Smooth muscle cell (in vitro differentiated cells): ENCODE measurements around the gene FAM53B. TPM values are rescaled to one million over a fixed set of nuclear protein-coding genes. Genes with fewer than 3 reads are reported as not detected.

Experiments used
- DNase-seq: peaks from one replicate; lab custom pipeline; 2025; ENCODE audit not compliant: unreplicated experiment; lab: John Stamatoyannopoulos, UW
- H2AFZ ChIP-seq: fragments of 200-600 bp; sonication (generic); 2 replicates; pipeline ENCODE4 v1.6.0; 2016; ENCODE audit warnings: antibody characterized with exemption, low read depth, mild to moderate bottlenecking
- H3F3A ChIP-seq: fragments of 200-600 bp; sonication (generic); 2 replicates; pipeline ENCODE4 v1.6.0; 2017; ENCODE audit warnings: antibody characterized with exemption, low read depth
- H3K27ac ChIP-seq: fragments of 200-600 bp; sonication (generic); 2 replicates; pipeline ENCODE4 v1.5.1; 2016; ENCODE audit warnings: low read depth, mild to moderate bottlenecking
- H3K27me3 ChIP-seq: fragments of 200-600 bp; sonication (generic); 2 replicates; pipeline ENCODE4 v1.6.1; 2016; ENCODE audit warnings: low read depth, mild to moderate bottlenecking
- H3K36me3 ChIP-seq: fragments of 200-600 bp; sonication (generic); 2 replicates; pipeline ENCODE4 v1.5.1; 2016; ENCODE audit warnings: low read depth
- H3K4me1 ChIP-seq: fragments of 200-600 bp; sonication (generic); 2 replicates; pipeline ENCODE4 v1.5.1; 2016; ENCODE audit warnings: low read depth
- H3K4me2 ChIP-seq: fragments of 200-600 bp; sonication (generic); 2 replicates; pipeline ENCODE4 v1.6.0; 2016; ENCODE audit warnings: mild to moderate bottlenecking
- H3K4me3 ChIP-seq: fragments of 200-600 bp; sonication (generic); 2 replicates; pipeline ENCODE4 v1.5.1; 2016; ENCODE audit warnings: mild to moderate bottlenecking
- H3K79me2 ChIP-seq: fragments of 200-600 bp; sonication (generic); 2 replicates; pipeline ENCODE4 v1.6.0; 2016; ENCODE audit warnings: low read depth, mild to moderate bottlenecking
- H3K9ac ChIP-seq: fragments of 200-600 bp; sonication (generic); 2 replicates; pipeline ENCODE4 v1.6.0; 2016; ENCODE audit warnings: low read depth
- H3K9me3 ChIP-seq: fragments of 200-600 bp; sonication (generic); replicated peaks from 2 replicates; pipeline ENCODE4 v1.5.1; 2016; ENCODE audit warnings: low read depth
- H4K20me1 ChIP-seq: fragments of 200-600 bp; sonication (generic); 2 replicates; pipeline ENCODE4 v1.6.0; 2016; ENCODE audit warnings: low read depth
- WGBS: methylation state at CpG from one replicate; pipeline ENCODE4 v1.1.7; 2016; ENCODE audit warnings: low lambda C conversion rate; 5-methylcytosine and 5-hydroxymethylcytosine counted together
- polyA plus RNA-seq: library from polyadenylated mRNA; unstranded; fragments of >200 nt; fragmentation: Nextera tagmentation; extraction: Ambion mirVana; gene quantifications from 2 replicates; pipeline ENCODE4 v1.2.1, GENCODE V29; 2016
- total RNA-seq: library from RNA; depleted of rRNA; stranded (reverse); fragments of >200 nt; gene quantifications from 2 replicates; pipeline ENCODE4 v1.2.3, GENCODE V29; 2014
- TF ChIP-seq, protein P1 (sequence below): fragments of 200-600 bp; sonication (generic); IDR thresholded peaks from 2 replicates; pipeline ENCODE4 v1.5.1; 2017; ENCODE audit warnings: borderline replicate concordance, mild to moderate bottlenecking, antibody characterized with exemption; ENCODE audit not compliant: insufficient read depth, poor library complexity, severe bottlenecking

Gene FAM53B
- total and polyA plus RNA-seq, 2 experiments from 2014 or later = 5.5 to 6.2 TPM

- H3K9ac ChIP-seq = no peak overlapping the region
- no peak overlapping the region for H3K4me3 ChIP-seq
- H3K4me2 ChIP-seq = no peak overlapping the region
- H3K27me3 ChIP-seq = no peaks in the 10 kb centered on the region
- TF ChIP-seq, protein P1, sequence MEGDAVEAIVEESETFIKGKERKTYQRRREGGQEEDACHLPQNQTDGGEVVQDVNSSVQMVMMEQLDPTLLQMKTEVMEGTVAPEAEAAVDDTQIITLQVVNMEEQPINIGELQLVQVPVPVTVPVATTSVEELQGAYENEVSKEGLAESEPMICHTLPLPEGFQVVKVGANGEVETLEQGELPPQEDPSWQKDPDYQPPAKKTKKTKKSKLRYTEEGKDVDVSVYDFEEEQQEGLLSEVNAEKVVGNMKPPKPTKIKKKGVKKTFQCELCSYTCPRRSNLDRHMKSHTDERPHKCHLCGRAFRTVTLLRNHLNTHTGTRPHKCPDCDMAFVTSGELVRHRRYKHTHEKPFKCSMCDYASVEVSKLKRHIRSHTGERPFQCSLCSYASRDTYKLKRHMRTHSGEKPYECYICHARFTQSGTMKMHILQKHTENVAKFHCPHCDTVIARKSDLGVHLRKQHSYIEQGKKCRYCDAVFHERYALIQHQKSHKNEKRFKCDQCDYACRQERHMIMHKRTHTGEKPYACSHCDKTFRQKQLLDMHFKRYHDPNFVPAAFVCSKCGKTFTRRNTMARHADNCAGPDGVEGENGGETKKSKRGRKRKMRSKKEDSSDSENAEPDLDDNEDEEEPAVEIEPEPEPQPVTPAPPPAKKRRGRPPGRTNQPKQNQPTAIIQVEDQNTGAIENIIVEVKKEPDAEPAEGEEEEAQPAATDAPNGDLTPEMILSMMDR = no peak
- no peak for DNase-seq
- no peaks in the 10 kb centered on the region for H4K20me1 ChIP-seq
- WGBS = 93% methylated on average over 5 of the region's 5 CpGs
- no peaks in the 10 kb centered on the region for H3K79me2 ChIP-seq
- no peaks in the 10 kb centered on the region for H3K4me1 ChIP-seq
- H2AFZ ChIP-seq = no peak overlapping the region
- H3K27ac ChIP-seq = no peak overlapping the region
- H3F3A ChIP-seq = no peaks in the 10 kb centered on the region
- H3K9me3 ChIP-seq = no peaks in the 10 kb centered on the region
- peaks cover 20% of the 10 kb centered on the region for H3K36me3 ChIP-seq
Measured at GRCh38 chr10:124756156-124756903, 12.2 kb upstream of the FAM53B start.

GRCh38 chr10:124755581-124755980 lies 11.4 kb upstream of the FAM53B start:
- Histone ChIP-seq H4K20me1 (no peaks in the 10 kb centered on the region), H2AFZ (no peak overlapping the region), H3K4me3 (no peak overlapping the region), H3K4me2 (no peak overlapping the region), H3K4me1 (no peaks in the 10 kb centered on the region), H3K79me2 (no peaks in the 10 kb centered on the region), H3K9me3 (no peaks in the 10 kb centered on the region), H3K27me3 (no peaks in the 10 kb centered on the region), H3K9ac (no peak overlapping the region), H3F3A (no peaks in the 10 kb centered on the region), H3K27ac (no peak overlapping the region), H3K36me3 (peaks cover 18% of the 10 kb centered on the region)
- 98% methylated on average over 2 of the region's 2 CpGs for WGBS
- DNase-seq = no peak
- TF ChIP-seq, protein P1 = no peak

GRCh38 chr10:124754227-124754626 lies 10.0 kb upstream of the FAM53B start:
- WGBS = 94% methylated on average over 5 of the region's 5 CpGs
- no peak for DNase-seq
- H3K4me2 ChIP-seq = no peak overlapping the region
- H3K27me3 ChIP-seq = no peaks in the 10 kb centered on the region
- no peak overlapping the region for H3K9ac ChIP-seq
- no peaks in the 10 kb centered on the region for H3F3A ChIP-seq
- no peaks in the 10 kb centered on the region for H3K4me1 ChIP-seq
- no peaks in the 10 kb centered on the region for H3K9me3 ChIP-seq
- TF ChIP-seq, protein P1 = no peak
- peaks cover 7% of the 10 kb centered on the region for H3K36me3 ChIP-seq
- no peak overlapping the region for H3K27ac ChIP-seq
- H3K4me3 ChIP-seq = no peak overlapping the region
- H2AFZ ChIP-seq = no peak overlapping the region
- H4K20me1 ChIP-seq = no peaks in the 10 kb centered on the region
- no peaks in the 10 kb centered on the region for H3K79me2 ChIP-seq
